HFF-Myc (cell line): ENCODE results near the gene SPEN.

Experiments
- DNase-seq: peaks from one replicate; pipeline ENCODE4 v3.0.0-alpha.2; 2011; ENCODE audit warnings: low read depth; ENCODE audit errors: extremely low read depth
- H3K4me3 ChIP-seq: replicated peaks from 2 replicates; pipeline ENCODE4 v1.5.1; 2011; ENCODE audit warnings: low read depth, mild to moderate bottlenecking, control low read depth, low read length
- CTCF ChIP-seq: IDR thresholded peaks from 2 replicates; pipeline ENCODE4 v1.5.1; 2012; ENCODE audit warnings: mild to moderate bottlenecking, low read depth, low read length, control low read depth; ENCODE audit errors: missing control alignments

SPEN gene

GRCh38 chr1:15981679-15982078, 134.2 kb downstream of the SPEN start:
- no peak overlapping the region for H3K4me3 ChIP-seq
- no peak for TF ChIP-seq CTCF
- no peak for DNase-seq

DNA sequence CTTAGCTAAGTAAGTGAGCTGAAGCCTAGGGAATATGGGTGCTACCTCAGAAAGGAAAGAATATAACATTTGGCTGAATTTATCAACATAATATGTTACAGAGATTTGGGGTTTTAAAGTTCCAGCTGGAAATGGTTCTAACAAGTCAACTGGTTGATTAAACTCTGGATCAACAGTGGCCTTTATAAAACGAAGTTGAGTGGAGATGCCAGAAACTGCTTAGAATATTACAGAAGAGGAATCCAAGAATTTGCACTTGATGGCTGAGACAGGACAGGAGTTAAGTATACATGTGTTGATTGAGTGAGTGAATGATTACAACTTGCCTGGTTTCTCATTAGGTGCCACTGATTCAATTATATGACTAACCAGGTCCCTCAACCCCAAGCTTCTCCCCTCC, 135.8 kb downstream of the SPEN start:
- no peak overlapping the region for H3K4me3 ChIP-seq
- DNase-seq: no peak

GRCh38 chr1:15985611-15986297, 138.2 kb downstream of the SPEN start:
- no peak for DNase-seq
- TF ChIP-seq CTCF: no peak
- no peak overlapping the region for H3K4me3 ChIP-seq

More for the DNA sequence above, 135.8 kb downstream of the SPEN start:
- TF ChIP-seq CTCF: no peak

DNA sequence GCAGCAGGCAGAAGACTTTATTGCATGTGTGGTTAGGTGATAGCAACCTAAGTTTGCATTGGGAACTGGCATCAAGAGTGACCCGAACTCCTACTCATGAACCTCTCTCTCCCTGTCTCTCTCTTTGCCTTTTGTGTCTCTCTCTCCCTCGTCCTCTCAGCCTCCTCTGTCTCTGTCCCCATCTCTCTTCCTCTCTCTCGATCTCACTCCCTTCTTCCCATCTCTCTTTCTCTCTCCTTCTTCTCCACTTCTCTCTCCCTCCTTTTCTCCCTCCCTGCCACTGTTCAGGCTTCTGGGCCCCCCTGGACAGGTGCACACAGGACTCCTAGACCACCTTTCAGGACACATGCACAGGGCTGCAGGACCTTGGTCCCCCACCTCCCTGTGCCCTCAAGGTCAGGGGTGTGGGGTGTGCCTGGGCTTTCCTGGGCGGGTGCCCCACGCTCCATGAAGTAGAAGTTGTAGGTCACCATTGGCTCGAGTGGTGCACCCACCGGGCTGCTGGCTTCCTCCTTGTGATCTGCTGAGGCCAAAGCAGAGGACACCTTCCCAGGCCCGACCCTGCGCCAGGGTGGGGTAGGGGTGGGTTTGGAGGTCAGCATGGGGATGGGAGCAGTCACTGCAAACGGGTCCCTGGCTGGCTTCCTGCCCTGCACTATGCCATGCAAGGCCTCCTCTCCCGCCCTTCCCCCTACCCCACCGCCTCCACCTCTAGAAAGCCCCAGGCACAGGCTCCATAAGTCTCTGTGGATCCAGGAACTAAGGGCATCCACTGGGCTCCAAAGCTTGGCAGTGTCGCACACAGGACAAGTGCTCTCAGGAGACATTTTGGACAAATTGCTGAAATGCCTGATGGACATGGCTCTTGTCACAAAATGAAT, 141.6 kb downstream of the SPEN start:
- TF ChIP-seq CTCF: no peak
- no peak overlapping the region for H3K4me3 ChIP-seq
- no peak for DNase-seq

DNA sequence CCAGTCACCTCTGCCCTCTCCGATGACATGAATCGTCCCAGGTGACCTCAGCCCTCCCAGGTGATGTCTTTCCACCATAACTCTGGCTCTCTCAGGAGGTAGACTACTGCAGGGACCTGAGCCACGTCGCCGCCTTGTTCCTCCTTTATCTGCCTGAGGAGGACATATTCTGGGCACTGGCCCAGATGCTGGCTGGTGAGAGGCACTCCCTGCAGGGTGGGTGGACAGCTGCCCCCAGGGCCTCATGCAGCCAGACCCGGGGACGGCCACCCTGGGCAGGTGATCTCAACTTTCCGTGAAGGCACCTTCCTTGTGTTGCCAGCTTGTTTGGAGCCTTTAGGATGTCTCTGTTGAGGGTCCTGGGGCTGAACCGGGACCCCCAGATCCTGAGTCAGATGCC, 142.3 kb downstream of the SPEN start:
- H3K4me3 ChIP-seq: no peak overlapping the region
- no peak for DNase-seq
- TF ChIP-seq CTCF: no peak
